Thyroid gland (tissue), 4 donors: ENCODE measurements around the gene FAT2.

Experiments used
- CTCF ChIP-seq, 6 experiments: fragments of 200-600 bp in 3 of 6; fragments of 450-650 bp in 3 of 6; sonication (generic) in 3 of 6; IDR thresholded peaks; one replicate each; pipeline ENCODE4 v1.5.1; 2016 to 2019; ENCODE audit warnings: antibody characterized with exemption in 6 of 6, mild to moderate bottlenecking in 2 of 6, inconsistent platforms in 1 of 6, moderate library complexity in 1 of 6
- POLR2A ChIP-seq, 2 donors: fragments of 450-650 bp; IDR thresholded peaks; one replicate each; pipeline ENCODE4 v1.6.1; 2017; ENCODE audit warnings: antibody characterized with exemption in 2 of 2, mild to moderate bottlenecking in 2 of 2, moderate library complexity in 1 of 2

GRCh38 chr5:151577566-151577965 is 13.6 kb downstream of the FAT2 start:
- TF ChIP-seq POLR2A (IDR thresholded peaks at IDR 0.05), result no peak
- no peak for TF ChIP-seq CTCF (IDR thresholded peaks at IDR 0.05)
